GM18517 (cell line): ENCODE data around the gene BMI1.

ENCODE experiments used
- ATAC-seq: cut with Tn5 transposase; IDR thresholded peaks from one replicate; pipeline ENCODE4 v1.9.1; 2021; ENCODE audit warnings: mild to moderate bottlenecking, moderate library complexity; ENCODE audit not compliant: unreplicated experiment

Gene BMI1

DNA sequence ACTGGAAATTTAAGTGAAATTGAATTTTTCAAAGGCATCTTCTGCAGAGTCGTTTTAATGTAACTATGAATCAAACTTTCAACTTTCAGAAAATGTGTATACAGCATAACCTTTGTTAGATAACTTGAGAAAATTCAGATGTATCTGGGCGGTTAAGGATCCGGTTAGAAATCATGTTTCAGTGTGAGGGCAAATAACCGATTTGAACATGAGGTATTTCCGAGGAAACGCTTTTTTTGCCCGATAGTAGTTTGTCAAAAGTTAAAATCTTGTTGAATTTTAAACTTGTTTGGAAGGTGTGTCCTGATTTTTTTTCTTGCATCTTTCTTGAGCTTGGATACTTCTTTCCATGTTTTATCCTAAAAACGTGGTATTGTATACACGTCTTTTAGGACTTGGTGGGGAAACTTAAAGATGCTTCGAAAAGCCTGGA, 1.3 kb upstream of the BMI1 start:
- ATAC-seq: no peak

DNA sequence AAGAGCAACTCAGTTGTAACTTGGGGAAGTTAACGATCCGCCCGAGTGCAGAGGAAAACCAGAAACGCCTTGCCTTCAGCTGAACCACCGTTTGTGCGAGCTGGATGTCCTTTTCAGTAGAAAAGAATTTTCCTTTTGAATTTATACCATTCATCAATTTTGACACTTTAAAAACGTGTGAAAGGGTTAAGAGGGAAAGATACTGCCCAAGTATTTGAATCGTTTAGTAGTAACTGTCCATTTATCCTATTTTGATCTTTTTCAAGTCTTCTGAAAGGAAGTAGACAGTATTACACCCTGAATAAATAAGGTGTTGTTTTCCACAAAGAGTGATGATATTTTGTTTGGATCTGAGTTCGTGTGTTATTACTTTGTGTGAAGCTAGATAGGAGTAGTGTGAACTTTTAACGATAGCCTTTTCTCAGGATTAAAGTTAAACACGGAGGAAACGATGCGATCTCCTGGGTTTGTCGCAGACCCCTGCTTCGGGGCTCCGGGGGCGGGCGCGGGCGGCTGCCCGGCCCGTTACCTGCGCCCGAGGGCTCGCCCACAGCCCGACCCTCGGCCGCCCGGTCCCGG, 830 bp upstream of the BMI1 start:
- no peak for ATAC-seq

DNA sequence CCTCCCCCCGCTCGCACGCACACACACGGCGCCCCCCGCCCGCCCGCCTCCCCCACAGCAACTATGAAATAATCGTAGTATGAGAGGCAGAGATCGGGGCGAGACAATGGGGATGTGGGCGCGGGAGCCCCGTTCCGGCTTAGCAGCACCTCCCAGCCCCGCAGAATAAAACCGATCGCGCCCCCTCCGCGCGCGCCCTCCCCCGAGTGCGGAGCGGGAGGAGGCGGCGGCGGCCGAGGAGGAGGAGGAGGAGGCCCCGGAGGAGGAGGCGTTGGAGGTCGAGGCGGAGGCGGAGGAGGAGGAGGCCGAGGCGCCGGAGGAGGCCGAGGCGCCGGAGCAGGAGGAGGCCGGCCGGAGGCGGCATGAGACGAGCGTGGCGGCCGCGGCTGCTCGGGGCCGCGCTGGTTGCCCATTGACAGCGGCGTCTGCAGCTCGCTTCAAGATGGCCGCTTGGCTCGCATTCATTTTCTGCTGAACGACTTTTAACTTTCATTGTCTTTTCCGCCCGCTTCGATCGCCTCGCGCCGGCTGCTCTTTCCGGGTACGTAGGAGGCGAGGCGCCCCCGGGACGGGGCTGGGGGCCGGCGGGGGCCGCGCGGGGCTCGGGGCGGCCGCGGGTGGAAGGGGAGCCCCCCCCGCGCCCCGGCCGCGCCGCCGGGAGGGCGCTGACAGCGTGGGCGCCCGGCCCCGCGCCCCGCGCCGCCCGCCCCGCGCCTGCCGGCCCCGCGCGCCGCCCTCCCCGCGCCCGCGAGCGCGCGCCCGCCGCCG, 441 bp downstream of the BMI1 start:
- no peak for ATAC-seq

DNA sequence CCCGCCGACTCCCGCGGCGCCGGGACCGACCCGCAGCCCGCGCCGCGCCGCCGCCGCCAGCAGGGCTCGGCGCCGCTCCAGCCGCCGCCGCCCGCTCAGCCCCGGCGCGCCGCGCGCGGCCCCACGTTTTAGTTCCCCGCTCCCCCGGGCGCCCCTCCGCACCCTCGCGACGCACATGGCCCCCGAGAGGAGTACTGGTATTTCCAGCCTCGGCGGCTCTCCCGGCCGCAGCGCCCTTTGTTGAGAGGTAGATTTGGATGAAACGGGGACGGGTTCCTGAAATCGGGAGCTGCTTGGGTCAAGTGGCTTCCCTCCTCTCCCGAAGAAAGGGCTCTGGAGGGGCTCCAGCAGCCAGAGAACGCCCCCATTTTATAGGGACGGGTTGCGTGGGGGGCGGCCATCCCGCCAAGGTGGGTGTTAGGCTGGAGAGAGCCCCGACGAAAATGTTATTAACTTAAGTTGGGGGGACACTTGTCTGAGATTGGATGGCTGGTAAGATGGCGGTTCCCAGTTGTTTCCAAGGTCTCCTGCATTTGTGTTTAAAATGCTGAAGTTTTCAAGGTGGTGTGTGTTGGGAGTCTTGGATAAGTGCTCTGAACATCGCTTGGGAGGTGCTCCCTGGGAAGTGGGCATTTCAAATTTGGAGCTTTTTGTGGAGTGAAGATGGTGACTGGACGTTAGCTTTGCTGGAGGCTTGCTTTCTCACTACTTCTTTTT, 1.2 kb downstream of the BMI1 start:
- ATAC-seq: no peak

DNA sequence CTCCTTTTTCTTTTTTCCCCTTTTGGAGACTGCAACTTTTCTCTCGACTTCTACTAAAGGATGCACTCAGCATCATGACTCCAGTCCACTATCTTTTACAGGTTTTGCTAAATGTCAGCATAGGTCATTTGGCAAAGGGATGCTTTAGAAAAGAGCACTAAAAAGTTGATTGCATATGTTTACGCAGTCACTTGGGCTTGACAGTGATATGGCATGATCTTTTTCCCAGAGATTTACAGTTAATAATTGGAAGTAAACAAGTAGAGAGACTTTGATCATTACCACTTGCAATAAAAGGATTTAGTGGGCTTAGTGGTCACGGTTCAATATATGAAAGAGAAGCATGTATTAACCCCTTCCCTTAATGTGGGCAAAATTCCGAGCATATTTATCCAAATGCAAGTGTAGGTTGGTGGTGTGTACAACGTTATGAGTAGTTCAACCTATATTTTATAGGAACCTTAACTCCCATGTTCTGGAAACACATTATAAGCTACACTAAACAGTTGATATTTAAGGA, 1.8 kb downstream of the BMI1 start:
- no peak for ATAC-seq

DNA sequence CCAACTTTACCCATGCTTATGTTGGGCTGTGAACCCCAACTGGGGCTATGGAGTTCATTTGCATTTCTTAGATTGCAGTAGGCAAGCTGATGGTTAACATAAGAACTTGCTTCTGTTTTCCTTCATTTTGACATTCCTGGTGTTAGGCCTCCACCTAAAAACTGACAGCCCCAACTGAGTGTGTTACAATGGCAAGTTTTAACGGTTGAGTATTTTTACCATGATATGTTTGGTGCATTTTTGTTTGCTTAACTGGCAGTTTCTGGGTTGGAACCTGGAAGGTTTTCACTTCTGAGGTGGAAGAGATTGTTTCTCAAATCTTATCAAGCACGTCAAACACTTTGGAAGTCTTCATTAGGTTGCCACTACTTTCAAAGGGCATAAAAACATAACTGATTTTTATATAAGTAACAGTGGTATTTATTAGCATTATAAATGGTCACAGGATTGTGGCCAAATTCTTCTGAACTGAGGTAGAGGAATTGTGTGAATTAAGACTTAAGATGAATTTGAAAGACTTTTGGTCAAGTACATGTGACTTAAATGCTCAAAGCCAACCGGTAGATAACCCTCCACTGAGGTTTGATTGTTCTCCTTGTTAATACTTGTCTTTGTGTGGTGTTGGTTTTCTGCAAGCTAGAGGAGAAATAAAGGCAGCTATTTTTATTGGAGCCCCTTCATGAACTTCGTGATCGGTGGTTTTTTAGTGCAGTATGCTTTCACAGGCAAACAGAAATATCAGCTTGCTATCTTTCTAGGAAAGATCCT, 2.8 kb downstream of the BMI1 start:
- no peak for ATAC-seq

DNA sequence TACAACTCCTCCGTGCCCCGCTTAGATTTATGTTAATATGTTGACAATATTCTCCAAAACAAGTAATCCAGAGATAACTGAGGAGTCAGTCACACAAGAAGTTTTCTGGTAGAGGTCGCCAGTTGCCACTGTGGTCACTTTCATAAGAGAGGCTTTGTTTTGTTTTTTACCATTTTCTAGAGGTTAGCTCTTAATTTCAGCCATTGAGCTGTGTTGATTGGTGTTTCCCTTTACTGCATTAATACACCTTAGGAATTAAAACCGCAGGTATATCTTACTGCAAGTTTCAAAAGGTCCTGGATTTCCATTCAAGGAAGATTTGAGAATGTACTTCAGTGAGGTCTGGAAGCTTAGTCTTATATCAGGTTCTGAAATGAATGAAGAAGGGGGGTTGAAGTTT, 3.5 kb downstream of the BMI1 start:
- ATAC-seq: no peak

DNA sequence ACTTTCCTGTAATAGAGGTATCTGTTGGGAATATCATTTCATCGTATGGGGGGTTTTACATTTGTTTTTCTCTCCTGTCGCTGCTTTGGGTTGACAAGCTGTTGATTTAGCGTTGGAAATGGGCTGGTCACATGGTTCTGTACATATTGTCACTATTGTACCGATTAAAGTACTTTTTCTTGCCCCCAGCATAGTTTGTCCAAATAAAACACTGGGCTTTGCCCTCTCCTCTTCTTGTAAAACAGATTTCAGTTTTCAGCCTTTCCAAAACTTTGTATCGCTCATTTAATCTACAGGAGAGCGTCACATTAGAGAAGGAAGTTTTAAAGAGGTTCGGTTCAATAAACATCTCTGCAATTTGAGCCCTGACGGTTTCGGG, 4.0 kb downstream of the BMI1 start:
- ATAC-seq: no peak

DNA sequence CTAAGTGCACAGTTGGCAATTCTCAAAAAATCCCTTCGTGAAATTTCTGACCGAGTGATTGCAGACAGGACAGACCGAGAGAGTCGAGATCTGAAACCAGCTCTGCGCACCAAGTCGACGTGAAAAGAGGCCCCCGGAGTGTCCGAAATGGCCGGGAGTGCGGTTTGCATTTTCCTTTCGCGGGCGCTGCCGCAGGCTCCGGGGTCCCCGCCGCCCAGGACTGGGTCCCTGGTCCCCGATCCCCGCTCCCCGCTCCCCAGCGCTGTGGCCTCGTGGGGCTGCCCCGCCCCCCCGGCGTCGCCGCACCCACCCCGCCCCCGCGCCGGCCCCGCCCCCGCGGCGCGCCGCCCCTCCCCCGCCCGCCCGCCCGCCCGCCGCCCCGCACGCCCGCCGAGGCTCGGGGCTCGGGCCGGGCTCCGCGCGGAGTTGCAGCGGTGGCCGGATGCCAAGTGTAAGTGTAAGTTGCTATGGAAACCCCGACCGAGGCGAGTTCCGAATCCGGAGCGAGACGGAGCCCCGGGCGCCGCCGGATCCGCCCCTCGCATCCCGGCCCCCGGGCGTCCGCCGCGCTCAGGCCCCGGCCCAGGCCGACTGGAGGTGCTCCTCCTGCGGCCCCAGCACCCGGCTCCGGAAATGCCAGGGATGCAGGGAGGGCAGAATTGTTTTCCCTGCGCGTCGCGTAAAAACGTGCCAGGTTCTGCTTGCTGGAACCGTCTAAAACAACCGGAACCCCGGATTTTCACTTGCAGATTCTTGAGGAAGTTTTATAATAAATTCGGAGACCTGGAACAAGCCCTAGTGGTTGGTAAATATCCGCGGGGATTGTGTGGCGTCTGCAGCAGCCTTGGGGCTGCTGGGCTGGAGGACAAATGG, 4.6 kb downstream of the BMI1 start:
- peak; percentile 56 for ATAC-seq

DNA sequence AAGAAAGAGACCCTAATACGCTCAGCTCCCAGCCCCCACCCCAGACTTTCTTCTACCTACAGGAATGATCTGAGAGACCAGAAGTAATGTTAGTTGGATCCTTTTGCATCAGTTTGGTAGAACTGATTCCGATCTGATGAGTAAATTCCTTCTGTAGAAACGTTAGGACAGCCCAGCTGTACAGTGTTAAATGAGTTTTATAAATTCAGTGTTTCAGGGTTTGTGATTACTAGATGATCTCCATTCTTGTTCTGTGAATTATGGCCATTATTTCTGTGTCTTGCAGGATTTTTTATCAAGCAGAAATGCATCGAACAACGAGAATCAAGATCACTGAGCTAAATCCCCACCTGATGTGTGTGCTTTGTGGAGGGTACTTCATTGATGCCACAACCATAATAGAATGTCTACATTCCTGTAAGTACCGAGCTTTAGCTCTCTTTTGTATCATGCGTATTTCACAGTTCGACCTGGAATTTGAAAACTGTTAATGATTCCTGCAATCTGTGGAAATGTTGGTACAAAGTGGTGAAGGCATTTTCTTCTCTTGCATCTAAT, 5.3 kb downstream of the BMI1 start:
- no peak for ATAC-seq

DNA sequence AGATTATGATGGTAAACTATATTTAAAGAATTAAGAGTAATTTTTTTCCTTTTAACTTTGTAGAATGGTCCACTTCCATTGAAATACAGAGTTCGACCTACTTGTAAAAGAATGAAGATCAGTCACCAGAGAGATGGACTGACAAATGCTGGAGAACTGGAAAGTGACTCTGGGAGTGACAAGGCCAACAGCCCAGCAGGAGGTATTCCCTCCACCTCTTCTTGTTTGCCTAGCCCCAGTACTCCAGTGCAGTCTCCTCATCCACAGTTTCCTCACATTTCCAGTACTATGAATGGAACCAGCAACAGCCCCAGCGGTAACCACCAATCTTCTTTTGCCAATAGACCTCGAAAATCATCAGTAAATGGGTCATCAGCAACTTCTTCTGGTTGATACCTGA, 8.3 kb downstream of the BMI1 start:
- no peak for ATAC-seq

DNA sequence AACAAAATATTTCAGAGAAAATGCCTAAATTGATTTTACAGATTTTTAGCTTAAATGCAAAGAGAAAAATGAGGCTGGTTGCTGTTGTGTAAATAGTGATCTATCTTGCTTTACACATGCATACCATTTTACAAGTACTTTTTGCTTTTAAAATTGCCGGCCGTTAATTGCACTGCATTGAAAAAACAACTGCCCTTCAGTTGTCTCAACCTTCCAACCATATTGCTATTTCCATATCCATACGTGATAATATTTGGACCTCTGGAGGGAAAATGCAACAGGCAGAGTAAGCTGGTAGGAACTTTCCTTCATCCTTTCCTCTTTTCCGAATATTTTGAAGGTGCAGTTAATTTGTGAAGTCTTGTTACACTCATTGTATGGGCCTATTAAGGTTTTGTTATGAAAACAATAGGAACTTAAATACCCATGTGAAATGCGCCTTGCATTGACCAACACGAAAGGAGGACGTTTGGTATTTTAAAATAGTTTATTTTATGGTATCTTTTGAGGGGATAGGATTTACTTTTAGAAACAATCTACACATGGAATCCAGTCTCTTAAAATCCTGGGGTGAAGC, 11.3 kb downstream of the BMI1 start:
- ATAC-seq: no peak

DNA sequence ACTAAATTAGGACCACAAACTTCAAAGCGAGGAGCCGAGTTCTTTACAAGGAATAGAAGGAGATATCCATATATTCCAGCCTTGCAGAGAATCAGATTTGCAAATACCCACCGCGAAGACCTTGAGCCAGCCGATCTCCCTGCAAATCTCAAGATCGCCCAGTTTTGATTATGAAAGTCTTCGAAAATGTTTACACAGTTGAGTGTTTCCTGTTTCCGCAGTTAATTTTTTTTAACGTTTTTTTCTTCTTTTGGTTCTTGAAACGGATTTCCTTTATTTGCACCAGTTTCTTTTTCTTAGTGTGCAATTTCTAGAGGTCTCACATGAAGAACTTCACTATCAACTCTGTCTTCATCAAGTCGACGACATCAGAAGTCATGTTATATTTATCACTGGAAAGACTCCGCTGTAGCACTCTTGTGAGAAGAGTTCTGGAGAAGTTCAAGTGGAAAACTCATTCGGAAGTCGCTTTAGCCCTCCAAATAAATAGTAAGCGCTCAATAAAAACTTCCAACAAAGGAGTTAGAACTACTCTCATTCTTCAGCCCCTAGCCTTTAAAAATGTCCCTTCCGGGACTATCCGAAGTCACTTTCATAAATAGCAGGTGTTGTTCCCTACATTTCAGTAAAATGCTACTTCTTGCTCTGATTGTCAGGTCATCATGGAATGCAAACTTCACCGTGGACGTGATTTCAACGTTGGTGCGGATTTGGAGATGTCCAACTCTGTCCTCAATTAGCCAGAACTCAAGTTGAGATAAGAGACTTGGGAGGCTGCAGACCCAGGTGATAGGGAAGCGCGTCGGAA, 12.5 kb downstream of the BMI1 start:
- no peak for ATAC-seq

DNA sequence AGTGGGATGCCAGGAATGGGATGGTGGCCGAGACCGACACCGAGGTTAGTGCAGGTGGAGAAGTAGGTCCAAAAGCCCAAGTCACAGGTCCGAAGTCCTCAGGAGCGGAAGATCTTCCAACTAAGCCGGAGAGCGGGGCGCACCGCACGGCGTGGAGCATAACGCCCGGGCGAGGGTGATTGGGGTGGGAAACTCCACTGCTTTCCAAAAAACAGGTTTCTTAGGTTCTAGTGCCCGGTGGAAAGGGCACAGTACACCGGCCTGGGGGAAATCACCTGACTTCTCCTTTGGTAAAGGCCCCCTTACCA, 13.0 kb downstream of the BMI1 start:
- ATAC-seq: no peak

DNA sequence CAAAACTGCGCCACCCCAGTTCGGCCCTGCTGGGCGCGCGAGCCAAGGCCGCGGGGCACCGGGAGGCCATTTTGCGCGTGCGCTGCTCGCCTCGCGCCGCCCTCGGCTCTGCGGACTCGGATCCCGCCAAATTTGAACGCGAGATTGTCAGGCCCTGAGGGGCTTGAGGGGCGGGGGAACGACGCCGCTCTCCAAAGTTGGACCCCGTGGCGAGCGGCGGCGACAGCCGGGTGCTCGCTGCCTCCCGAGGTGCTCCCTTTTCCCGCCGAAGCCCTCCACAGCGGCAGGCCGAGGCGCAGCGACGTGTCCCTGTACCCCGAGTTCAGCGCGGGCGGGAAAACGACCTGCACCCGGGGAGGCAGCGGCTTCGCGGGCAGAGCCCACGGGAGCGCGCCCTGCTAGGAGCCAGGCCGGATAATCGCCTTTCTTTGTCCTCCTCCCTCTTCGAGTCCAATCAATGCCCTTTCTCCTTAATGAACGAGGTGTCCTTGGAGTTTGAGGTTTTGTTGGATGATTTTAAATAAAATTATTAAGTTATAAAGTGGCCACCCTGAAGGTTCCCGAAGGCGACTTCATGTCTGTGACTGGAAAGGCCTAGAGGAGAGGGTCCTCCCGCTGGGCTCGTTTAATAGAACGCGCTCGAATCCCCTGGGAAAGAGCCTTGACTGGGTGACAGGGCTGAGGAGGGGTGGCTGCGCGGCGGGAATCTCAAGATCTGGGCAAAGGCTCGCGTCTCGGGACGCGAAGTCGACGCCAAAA, 13.7 kb downstream of the BMI1 start:
- no peak for ATAC-seq

DNA sequence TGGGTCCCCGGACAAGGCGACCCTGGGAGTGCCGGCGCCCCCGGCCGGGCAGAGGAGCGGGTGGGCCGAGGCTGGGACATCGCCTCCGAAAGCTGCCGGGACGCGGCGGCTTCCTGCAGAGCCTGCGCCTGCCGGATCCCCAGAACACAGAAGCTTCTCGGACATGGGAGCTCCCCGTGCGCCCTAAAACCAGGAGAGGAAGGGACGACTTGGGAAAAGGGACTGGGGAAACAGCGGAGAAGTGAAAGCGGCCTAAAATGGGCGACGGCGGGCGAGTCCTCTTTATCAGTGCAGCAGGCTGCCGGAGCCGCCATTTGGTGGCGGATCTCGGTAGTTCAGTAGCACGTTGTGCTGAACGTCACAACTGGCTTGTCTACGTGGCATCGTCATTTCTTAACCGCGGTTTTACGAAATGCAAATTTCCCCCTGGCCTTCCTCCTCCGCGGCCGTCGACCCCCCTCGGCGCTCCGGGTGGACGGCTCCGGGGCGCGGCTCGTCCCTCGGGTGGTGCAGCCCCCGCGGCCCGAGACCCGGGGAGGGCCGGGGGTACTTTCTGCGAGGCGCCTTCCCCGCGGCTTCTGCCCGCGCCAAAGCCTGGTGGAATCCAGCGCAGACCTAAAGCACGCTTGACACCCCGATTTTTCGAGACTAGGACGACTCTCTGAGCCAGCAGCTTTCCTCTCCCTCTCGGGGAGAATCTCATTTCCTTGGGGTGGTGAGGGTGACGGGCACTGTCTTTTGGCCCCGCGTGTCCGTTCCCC, 14.5 kb downstream of the BMI1 start:
- ATAC-seq: peak; percentile 52

DNA sequence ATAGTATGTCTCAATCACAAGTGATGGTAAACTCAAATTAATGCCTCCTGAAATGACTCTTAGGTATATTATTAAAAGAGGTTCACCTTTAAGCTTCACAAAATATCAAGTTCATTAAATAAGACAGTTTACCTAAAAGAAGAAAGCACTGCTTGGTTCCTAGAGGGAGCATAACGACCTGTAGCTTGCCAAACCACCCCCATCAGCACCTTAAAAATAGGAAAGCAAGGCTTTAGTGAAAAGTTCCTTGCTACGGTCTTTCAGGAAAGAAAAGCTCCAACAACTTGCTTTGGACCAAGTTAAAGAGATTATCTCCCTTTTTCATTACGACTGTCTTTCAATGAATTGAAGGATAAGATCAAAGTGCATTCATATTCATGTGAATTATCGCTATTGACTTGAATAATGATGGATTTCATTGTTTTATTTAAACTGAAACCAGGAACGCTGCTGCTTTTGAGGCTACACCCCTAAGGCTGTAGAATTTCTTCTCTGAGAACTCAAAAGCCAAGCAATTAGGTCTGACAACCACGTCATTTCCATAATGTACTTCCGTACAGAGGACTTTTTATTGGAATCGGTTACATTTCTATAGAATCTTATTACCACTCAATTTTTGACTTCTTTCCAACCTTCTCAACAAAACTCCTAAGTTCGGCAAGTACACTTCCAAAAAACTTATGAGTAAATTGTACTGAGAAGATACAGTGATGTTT, 17.4 kb downstream of the BMI1 start:
- ATAC-seq: no peak
